Heart left ventricle (tissue), 16 donors: ENCODE data around the gene SRPX. TPM values are rescaled to one million over a fixed set of nuclear protein-coding genes. Genes with fewer than 3 reads are reported as not detected.

Experiments used
- ATAC-seq, 4 donors: fragments of 200-7000 bp; cut with Tn5 transposase; one replicate each; pipeline ENCODE4 v1.9.1; 2020 to 2022; ENCODE audit warnings: moderate library complexity in 4 of 4, mild to moderate bottlenecking in 3 of 4, moderate number of reproducible peaks in 1 of 4
- DNase-seq, 5 donors: peaks; one replicate each; pipeline ENCODE4 v3.0.0-alpha.2; 2020
- H3K27ac ChIP-seq, 12 donors: fragments of 200-600 bp; sonication (generic) in 4 of 12; one replicate each; pipeline versions ENCODE4 v1.5.0 to v1.8.0; 2016 to 2022; ENCODE audit warnings: mild to moderate bottlenecking in 2 of 12
- H3K27me3 ChIP-seq, 9 donors: fragments of 200-600 bp; sonication (generic) in 2 of 9; one replicate each; pipeline versions ENCODE4 v1.5.1 to v1.8.0; 2016 to 2022; ENCODE audit warnings: mild to moderate bottlenecking in 3 of 9
- H3K36me3 ChIP-seq, 9 donors: fragments of 200-600 bp; sonication (generic) in 2 of 9; one replicate each; pipeline versions ENCODE4 v1.5.0 to v1.8.0; 2018 to 2022; ENCODE audit warnings: mild to moderate bottlenecking in 2 of 9
- H3K4me1 ChIP-seq, 12 donors: fragments of 200-600 bp; sonication (generic) in 4 of 12; one replicate each; pipeline versions ENCODE4 v1.5.0 to v1.8.0; 2016 to 2022; ENCODE audit warnings: mild to moderate bottlenecking in 3 of 12
- H3K4me3 ChIP-seq, 12 donors: fragments of 200-600 bp; sonication (generic) in 4 of 12; one replicate each; pipeline versions ENCODE4 v1.5.0 to v1.8.0; 2017 to 2022; ENCODE audit warnings: mild to moderate bottlenecking in 9 of 12, moderate library complexity in 4 of 12
- H3K9me3 ChIP-seq, 12 donors: fragments of 200-600 bp; sonication (generic) in 4 of 12; one replicate each; pipeline versions ENCODE4 v1.5.0 to v1.8.0; 2016 to 2022; ENCODE audit warnings: mild to moderate bottlenecking in 1 of 12
- POLR2A ChIP-seq, 2 donors: fragments of 450-650 bp; IDR thresholded peaks; one replicate each; pipeline ENCODE4 v1.6.1; 2017; ENCODE audit warnings: antibody characterized with exemption in 2 of 2, mild to moderate bottlenecking in 2 of 2, moderate library complexity in 2 of 2
- WGBS, 4 donors: extraction: QIAGEN DNeasy Blood & Tissue Kit in 2 of 4; methylation state at CpG; one replicate each; pipeline versions ENCODE4 v1.1.5 to v1.1.7; 2013 to 2018; 5-methylcytosine and 5-hydroxymethylcytosine counted together
- intact Hi-C, 10 donors: fragments of 100-400 bp; cut with DNase I; formaldehyde crosslinking; loops; one replicate each; pipeline versions ENCODE4 v1.11.1 to v1.14.2; 2022
- polyA plus RNA-seq, 2 donors: library from polyadenylated mRNA; stranded (reverse); fragments of 200-250 nt; gene quantifications; one replicate each; pipeline ENCODE4 v1.2.3, GENCODE V29; 2013
- total RNA-seq, 9 donors: library from RNA; depleted of rRNA in 2 of 9; stranded (reverse); fragments of >200 nt in 2 of 9; fragmentation: NEBNext Ultra II Directional in 3 of 9; extraction: Animal tissue kit (Norgen Biotek cat#: 25700) in 3 of 9; gene quantifications; one replicate each; pipeline versions ENCODE4 v1.1.0 to v1.2.4, GENCODE V29; 2016 to 2023
- TF ChIP-seq, protein P1 (sequence below), 12 donors: fragments of 200-600 bp; sonication (generic) in 4 of 12; IDR thresholded peaks; one replicate each; pipeline versions ENCODE4 v1.5.0 to v1.8.0; 2018 to 2022; ENCODE audit warnings: antibody characterized with exemption in 12 of 12, mild to moderate bottlenecking in 5 of 12
- donor health status: ischemic (EF 13 %, LVEDD 7.1; RV severe dilation, severe dysfunction).
- donor health status: healthy with polysubstance abuse.
- donor health status: DM: no; HTN: yes; CAD: no.
- donor health status: DM: no; HTN: no; CAD: no.
- donor health status: ischemic (EF 25% LVEDD 6.9; RV normal size, moderate dysfunction).
- donor health status: ischemic (EF 25% LVEDD 5.7; RV mildly dilated, moderate dysfunction).
- donor health status: healthy.
- donor health status: DM: yes; HTN: yes; CAD: no.
- donor health status: ischemic (EF 35%, LVEDD 5.7; RV mildly dilated, moderate dysfunction).
- donor health status: nonischemic (EF 11% LVEDD 7.7; RV severe dilation, severe dysfunction).
- donor health status: DM: yes; HTN: yes; CAD: no.
- donor health status: PGD.
- donor health status: ischemic (EF 29% LVEDD 5.4; RV normal size, mild dysfunction).
- donor health status: nonischemic (EF 23%, LVEDD 6.1; RV moderate dilation, normal function).

The SRPX gene
- total and polyA plus RNA-seq, 11 donors = 38.2 to 137 (median 53.8) TPM

DNA sequence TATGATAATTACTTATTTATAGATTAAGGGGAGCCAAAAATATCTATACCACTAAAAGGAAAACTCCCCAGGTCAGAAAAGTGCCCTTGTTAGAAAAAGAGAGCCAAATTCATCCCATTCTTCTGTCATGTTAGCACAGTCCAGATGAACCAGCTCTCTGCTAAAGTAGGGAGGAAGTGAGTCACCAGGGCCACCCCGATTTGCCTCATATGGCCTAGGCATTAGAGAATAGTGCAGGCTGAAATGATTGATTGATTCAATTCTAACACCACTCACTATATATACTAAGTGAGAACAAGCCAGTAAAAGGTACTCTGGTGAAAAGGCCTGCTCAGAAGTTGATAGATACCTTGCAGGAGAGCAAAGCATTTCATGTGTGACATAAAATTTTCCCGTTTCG, 94.5 kb downstream of the SRPX start:
- WGBS, 4 donors = 64 to 88% (median 79%) methylated on average over 3 of the region's 3 CpGs
- no peaks in the 10 kb centered on the region for H3K4me1 ChIP-seq
- TF ChIP-seq, protein P1, sequence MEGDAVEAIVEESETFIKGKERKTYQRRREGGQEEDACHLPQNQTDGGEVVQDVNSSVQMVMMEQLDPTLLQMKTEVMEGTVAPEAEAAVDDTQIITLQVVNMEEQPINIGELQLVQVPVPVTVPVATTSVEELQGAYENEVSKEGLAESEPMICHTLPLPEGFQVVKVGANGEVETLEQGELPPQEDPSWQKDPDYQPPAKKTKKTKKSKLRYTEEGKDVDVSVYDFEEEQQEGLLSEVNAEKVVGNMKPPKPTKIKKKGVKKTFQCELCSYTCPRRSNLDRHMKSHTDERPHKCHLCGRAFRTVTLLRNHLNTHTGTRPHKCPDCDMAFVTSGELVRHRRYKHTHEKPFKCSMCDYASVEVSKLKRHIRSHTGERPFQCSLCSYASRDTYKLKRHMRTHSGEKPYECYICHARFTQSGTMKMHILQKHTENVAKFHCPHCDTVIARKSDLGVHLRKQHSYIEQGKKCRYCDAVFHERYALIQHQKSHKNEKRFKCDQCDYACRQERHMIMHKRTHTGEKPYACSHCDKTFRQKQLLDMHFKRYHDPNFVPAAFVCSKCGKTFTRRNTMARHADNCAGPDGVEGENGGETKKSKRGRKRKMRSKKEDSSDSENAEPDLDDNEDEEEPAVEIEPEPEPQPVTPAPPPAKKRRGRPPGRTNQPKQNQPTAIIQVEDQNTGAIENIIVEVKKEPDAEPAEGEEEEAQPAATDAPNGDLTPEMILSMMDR (IDR thresholded peaks at IDR 0.05) = no peak
- no peak for TF ChIP-seq POLR2A (IDR thresholded peaks at IDR 0.05)
- no peak for ATAC-seq
- H3K9me3 ChIP-seq = no peaks in the 10 kb centered on the region
- intact Hi-C loops = no loop called here
- no peaks in the 10 kb centered on the region for H3K36me3 ChIP-seq
- H3K27me3 ChIP-seq = no peaks in the 10 kb centered on the region
- no peak overlapping the region for H3K27ac ChIP-seq
- H3K4me3 ChIP-seq = no peak overlapping the region
- no peak for DNase-seq

DNA sequence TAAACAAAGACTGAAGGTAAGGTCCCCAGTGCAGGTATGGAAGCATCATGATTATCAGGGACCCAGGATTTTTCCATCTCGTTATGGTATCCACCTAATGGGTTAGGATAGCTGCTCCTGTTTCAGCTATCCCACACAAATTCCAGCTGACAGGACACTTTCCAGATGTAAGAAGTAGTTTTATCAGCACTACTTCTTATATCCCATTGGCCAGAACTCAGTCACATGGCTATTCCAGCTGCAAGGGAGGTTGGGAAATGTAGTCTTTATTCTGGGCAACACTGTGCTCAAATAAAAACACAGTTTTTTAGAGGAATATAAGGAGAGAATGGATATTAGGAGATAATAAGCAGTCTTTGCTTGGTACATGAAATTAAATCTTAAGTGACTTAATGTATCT, 96.7 kb downstream of the SRPX start:
- Histone ChIP-seq H3K27me3 (no peaks in the 10 kb centered on the region), H3K9me3 (no peaks in the 10 kb centered on the region), H3K4me3 (no peak overlapping the region), H3K27ac (no peak overlapping the region), H3K4me1 (no peaks in the 10 kb centered on the region), H3K36me3 (no peaks in the 10 kb centered on the region)
- DNase-seq = no peak
- 43 to 68% (median 56%) methylated on average over 1 of the region's 1 CpG for WGBS, 4 donors
- TF ChIP-seq, protein P1 (IDR thresholded peaks at IDR 0.05) = no peak
- no peak for TF ChIP-seq POLR2A (IDR thresholded peaks at IDR 0.05)
- ATAC-seq = no peak
- intact Hi-C loops = no loop called here

DNA sequence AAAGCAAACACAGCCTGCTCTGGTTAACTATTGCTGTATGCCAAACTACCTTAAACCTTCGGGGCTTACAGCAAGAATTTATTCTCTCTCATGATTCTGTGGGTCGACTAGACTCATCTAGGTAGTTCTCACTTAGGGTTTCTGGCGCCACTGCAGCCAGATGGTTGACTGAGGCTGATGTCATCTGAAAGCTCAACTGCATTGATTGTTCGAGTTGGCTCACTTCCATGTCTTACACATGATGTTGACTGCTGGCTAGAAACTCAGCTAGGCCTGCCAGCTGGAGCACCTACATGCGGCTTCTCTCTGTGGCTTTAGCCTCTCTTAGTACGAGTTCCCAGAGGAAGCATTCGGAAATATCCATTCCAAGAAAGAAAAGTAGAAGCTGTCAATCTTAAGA, 103.2 kb downstream of the SRPX start:
- TF ChIP-seq POLR2A (IDR thresholded peaks at IDR 0.05) = no peak
- TF ChIP-seq, protein P1 (IDR thresholded peaks at IDR 0.05) = no peak
- ATAC-seq (no peak), DNase-seq (no peak)
- Histone ChIP-seq H3K27ac (no peak overlapping the region), H3K4me1 (no peaks in the 10 kb centered on the region), H3K36me3 (no peaks in the 10 kb centered on the region), H3K9me3 (no peaks in the 10 kb centered on the region), H3K4me3 (no peak overlapping the region), H3K27me3 (no peaks in the 10 kb centered on the region)
- WGBS, 4 donors = 45 to 73% (median 69%) methylated on average over 7 of the region's 7 CpGs
- intact Hi-C loops = no loop called here

DNA sequence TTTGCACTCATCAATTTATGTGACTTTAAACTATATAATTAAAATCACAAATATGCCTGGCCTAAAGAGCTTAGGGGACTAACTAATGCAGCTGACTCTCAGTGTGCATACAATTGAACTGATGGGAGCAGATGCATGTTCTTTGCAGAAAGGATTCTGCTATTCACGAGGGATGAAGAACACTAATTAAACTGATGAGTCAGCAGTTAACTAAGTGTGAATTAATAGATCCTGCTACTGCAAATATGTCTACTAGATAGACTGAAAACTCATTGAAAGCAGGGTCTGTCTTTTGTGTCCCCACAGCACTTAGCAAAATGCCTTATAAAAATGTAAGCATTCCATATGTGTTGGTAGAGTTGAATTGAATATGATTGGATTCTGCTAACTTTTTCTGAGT, 104.0 kb downstream of the SRPX start:
- DNase-seq (no peak), ATAC-seq (no peak)
- TF ChIP-seq, protein P1 (IDR thresholded peaks at IDR 0.05) = no peak
- intact Hi-C loops = no loop called here
- WGBS, 4 donors = 69 to 86% (median 79%) methylated on average over 1 of the region's 1 CpG
- no peaks in the 10 kb centered on the region for H3K4me1 ChIP-seq
- no peaks in the 10 kb centered on the region for H3K9me3 ChIP-seq
- H3K27ac ChIP-seq = no peak overlapping the region
- H3K4me3 ChIP-seq = no peak overlapping the region
- H3K27me3 ChIP-seq = no peaks in the 10 kb centered on the region
- no peaks in the 10 kb centered on the region for H3K36me3 ChIP-seq
